Activated naive CD8-positive, alpha-beta T cell treated with anti-CD3 and anti-CD28 coated beads, Interleukin-2, amount 50 U/mL, for 24 hours (primary cell): ENCODE data around the gene CD4.

ENCODE experiments used
- ATAC-seq: fragments of 150-1000 bp; cut with Tn5 transposase; one replicate; pipeline ENCODE4 v1.10.0; 2021
- DNase-seq: peaks from one replicate; pipeline ENCODE4 v3.0.0; 2021
- H3K27ac Mint-ChIP-seq: one replicate; pipeline ENCODE4 v1.8.0; 2021; ENCODE audit warnings: mild to moderate bottlenecking, mixed read lengths
- H3K27me3 Mint-ChIP-seq: one replicate; pipeline ENCODE4 v1.8.0; 2021; ENCODE audit warnings: mixed read lengths
- H3K36me3 Mint-ChIP-seq: one replicate; pipeline ENCODE4 v1.8.0; 2021; ENCODE audit warnings: low read depth, mixed read lengths
- H3K4me1 Mint-ChIP-seq: one replicate; pipeline ENCODE4 v1.8.0; 2021; ENCODE audit warnings: mixed read lengths
- H3K4me3 Mint-ChIP-seq: one replicate; pipeline ENCODE4 v1.8.0; 2021; ENCODE audit warnings: mild to moderate bottlenecking, moderate library complexity, mixed read lengths
- H3K9me3 Mint-ChIP-seq: one replicate; pipeline ENCODE4 v1.8.0; 2021; ENCODE audit warnings: mixed read lengths

The CD4 gene

DNA sequence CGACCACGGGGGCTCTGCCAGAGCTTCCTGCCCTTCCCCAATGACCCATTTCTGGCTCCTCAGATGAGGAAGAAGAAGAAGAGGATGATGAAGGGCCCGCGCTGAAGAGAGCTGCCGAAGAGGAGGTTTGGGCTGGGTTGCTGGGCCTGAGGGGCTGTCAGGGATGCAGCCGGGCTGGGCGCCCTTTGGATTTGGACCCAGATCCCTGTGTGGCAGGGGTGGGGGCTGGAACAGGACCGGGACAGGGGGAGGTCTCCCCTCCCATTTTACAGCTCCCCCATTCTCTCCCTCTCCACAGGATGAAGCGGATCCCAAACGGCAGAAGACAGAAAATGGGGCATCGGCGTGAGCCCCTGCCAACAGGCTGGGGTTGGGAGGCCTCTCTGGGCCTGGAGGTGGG, 19.2 kb upstream of the CD4 start:
- Mint-ChIP-seq H3K4me1 (peaks cover 69% of the 10 kb centered on the region), H3K27me3 (peaks cover 41% of the 10 kb centered on the region), H3K4me3 (no peak overlapping the region), H3K36me3 (peaks cover 23% of the 10 kb centered on the region), H3K9me3 (no peaks in the 10 kb centered on the region), H3K27ac (peak overlapping the region; percentile 0)
- ATAC-seq (no peak), DNase-seq (no peak)

DNA sequence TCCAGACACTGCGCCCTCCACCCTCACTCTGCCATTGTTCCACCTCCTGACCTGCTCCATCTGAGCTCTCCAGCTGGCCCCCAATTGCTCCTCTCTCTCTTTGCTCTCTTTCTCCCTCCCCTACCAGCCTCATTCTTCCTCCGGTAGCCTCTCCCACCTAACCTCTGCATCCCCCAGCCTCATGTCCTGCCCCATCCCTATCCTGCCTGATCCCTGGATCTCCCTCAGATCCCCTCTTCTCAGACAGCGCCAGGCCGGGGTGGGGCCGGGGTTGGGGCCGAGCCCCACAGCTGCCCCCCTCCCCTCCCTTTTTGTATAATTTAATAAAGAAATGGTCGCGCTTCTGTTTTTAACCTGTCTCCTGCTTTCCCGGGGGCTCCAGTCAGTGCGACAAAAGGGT, 18.7 kb upstream of the CD4 start:
- peaks cover 28% of the 10 kb centered on the region for H3K36me3 Mint-ChIP-seq
- DNase-seq (no peak), ATAC-seq (no peak)
- H3K4me1 Mint-ChIP-seq, result peaks cover 69% of the 10 kb centered on the region
- H3K4me3 Mint-ChIP-seq, result peak overlapping the region; percentile 98
- peaks cover 36% of the 10 kb centered on the region for H3K27me3 Mint-ChIP-seq
- H3K9me3 Mint-ChIP-seq, result no peaks in the 10 kb centered on the region
- peak overlapping the region; percentile 86 for H3K27ac Mint-ChIP-seq

- H3K27me3 Mint-ChIP-seq, result peaks cover 31% of the 10 kb centered on the region
- H3K9me3 Mint-ChIP-seq, result no peaks in the 10 kb centered on the region
- peak overlapping the region; percentile 86 for H3K27ac Mint-ChIP-seq
- H3K4me1 Mint-ChIP-seq, result peaks cover 70% of the 10 kb centered on the region
- DNase-seq (no peak), ATAC-seq (no peak)
- H3K36me3 Mint-ChIP-seq, result peaks cover 33% of the 10 kb centered on the region
- peak overlapping the region; percentile 98 for H3K4me3 Mint-ChIP-seq
These were observed 18.2 kb upstream of the CD4 start for GRCh38 chr12:6771091-6771495.

DNA sequence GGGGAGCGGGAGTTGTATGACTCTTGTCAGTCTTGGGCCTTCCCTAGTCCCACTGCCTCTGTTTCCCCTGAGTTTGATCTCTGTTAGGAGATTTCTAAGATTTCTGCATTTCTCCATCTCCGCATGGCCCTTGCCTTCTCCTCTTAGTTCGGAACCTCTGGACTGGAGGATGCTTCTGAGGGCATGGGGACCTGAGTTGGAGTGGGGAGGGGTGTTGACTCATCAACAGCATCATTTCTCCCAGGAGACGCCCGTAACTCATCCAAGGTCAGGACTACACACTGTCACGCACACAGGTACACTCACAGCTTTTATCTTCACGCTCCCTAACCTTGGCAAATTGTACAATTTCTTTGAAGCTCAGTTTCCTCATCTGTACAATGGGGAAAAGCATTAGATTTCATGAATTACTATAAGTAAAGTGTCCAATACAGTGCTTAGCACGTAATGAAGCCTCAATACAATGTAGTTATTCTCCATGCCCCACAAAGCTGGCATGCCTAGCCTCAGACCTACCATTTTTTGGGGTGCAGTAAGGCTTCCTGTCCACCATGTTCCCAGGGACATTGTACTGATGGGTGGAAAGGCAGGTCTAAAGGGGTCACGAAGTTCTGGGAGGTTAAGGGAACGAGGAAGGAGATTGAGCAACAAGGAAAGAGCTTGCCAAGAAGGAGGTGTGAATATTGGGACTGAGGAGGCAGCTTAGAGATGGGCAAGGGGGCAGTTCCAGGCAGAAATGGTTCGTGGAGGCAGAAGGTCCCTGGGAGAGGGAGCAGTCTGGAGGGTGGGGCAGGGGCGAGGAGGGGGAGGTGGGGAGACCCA, 17.6 kb upstream of the CD4 start:
- DNase-seq (no peak), ATAC-seq (no peak)
- H3K9me3 Mint-ChIP-seq, result no peaks in the 10 kb centered on the region
- H3K27ac Mint-ChIP-seq, result peak overlapping the region; percentile 86
- peak overlapping the region; percentile 98 for H3K4me3 Mint-ChIP-seq
- peaks cover 76% of the 10 kb centered on the region for H3K4me1 Mint-ChIP-seq
- H3K27me3 Mint-ChIP-seq, result peaks cover 31% of the 10 kb centered on the region
- H3K36me3 Mint-ChIP-seq, result peaks cover 39% of the 10 kb centered on the region

- Mint-ChIP-seq H3K9me3 (no peaks in the 10 kb centered on the region), H3K4me3 (peak within 1 kb of the TSS; percentile 98), H3K36me3 (peaks cover 43% of the 10 kb centered on the region), H3K4me1 (peaks cover 76% of the 10 kb centered on the region), H3K27me3 (peaks cover 28% of the 10 kb centered on the region), H3K27ac (peak within 1 kb of the TSS; percentile 86)
- DNase-seq, result peak; percentile 84
- peak; percentile 57 for ATAC-seq
These were observed 17.0 kb upstream of the CD4 start, which contains the start of gene LAG3 for GRCh38 chr12:6772331-6772695. LAG3 (plus strand) TSS chr12:6772520; CDS start chr12:6772853, 333 bp downstream.

DNA sequence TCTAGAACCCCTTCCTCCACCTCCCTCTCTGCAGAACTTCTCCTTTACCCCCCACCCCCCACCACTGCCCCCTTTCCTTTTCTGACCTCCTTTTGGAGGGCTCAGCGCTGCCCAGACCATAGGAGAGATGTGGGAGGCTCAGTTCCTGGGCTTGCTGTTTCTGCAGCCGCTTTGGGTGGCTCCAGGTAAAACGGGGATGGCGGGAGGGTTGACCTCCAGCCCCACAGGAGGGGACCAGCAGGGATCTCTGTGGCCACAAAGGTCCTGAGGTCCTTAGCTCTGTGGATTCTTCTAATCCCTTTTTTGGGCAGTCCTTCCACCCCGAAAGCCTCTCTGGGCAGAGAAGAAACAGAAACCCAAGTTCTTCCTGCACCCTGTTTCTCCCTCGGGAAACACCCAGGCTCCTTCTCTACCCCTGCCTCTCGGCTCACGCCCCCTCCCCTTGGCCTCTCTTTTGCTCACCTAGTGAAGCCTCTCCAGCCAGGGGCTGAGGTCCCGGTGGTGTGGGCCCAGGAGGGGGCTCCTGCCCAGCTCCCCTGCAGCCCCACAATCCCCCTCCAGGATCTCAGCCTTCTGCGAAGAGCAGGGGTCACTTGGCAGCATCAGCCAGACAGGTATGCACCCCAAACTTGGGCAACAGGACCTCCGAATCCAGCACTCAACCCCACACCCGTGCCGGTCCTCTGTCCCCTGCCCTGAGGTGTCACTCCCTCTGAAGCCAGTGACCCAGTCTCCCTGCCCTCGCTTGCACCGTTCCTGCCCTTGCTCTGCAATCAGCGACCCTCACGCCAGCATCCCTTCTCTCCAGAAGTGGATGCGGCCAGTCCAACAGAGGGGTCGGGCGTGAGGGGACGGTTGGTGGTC, 16.4 kb upstream of the CD4 start:
- H3K27me3 Mint-ChIP-seq, result peaks cover 24% of the 10 kb centered on the region

DNA sequence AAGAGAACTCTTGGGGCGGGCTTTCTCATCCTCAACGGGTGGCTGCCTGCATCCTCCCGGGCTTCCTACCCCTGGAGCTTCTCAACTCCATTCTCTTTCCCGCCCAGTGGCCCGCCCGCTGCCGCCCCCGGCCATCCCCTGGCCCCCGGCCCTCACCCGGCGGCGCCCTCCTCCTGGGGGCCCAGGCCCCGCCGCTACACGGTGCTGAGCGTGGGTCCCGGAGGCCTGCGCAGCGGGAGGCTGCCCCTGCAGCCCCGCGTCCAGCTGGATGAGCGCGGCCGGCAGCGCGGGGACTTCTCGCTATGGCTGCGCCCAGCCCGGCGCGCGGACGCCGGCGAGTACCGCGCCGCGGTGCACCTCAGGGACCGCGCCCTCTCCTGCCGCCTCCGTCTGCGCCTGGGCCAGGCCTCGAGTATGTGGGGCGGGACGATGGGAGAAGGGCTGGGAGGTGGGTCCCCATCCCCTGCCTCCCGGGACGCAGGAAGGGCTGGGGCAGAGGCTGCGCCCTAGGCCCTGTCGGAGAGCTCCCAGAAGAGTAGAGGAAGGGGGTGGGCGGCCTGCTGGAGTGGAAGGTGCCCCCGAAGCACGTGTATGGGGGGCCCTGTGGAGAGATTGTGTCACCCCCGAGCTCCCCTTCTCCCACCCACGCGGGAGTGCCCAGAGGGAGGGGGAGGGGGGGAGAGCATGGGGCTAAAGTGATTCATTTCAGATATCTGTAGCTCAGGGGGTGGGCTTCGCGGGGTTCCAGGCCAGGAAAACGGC, 15.6 kb upstream of the CD4 start:
- H3K27ac Mint-ChIP-seq, result peak overlapping the region; percentile 97
- no peaks in the 10 kb centered on the region for H3K9me3 Mint-ChIP-seq
- H3K4me1 Mint-ChIP-seq, result peaks cover 79% of the 10 kb centered on the region
- H3K4me3 Mint-ChIP-seq, result peak overlapping the region; percentile 98
- peak; percentile 85 for DNase-seq
- H3K36me3 Mint-ChIP-seq, result peaks cover 57% of the 10 kb centered on the region
- peak; percentile 34 for ATAC-seq
- peaks cover 20% of the 10 kb centered on the region for H3K27me3 Mint-ChIP-seq

More for the DNA sequence above, 16.4 kb upstream of the CD4 start:
- Mint-ChIP-seq H3K4me1 (peaks cover 78% of the 10 kb centered on the region), H3K27ac (peak overlapping the region; percentile 86), H3K9me3 (no peaks in the 10 kb centered on the region), H3K36me3 (peaks cover 49% of the 10 kb centered on the region), H3K4me3 (peak overlapping the region; percentile 98)
- ATAC-seq (no peak), DNase-seq (no peak)

DNA sequence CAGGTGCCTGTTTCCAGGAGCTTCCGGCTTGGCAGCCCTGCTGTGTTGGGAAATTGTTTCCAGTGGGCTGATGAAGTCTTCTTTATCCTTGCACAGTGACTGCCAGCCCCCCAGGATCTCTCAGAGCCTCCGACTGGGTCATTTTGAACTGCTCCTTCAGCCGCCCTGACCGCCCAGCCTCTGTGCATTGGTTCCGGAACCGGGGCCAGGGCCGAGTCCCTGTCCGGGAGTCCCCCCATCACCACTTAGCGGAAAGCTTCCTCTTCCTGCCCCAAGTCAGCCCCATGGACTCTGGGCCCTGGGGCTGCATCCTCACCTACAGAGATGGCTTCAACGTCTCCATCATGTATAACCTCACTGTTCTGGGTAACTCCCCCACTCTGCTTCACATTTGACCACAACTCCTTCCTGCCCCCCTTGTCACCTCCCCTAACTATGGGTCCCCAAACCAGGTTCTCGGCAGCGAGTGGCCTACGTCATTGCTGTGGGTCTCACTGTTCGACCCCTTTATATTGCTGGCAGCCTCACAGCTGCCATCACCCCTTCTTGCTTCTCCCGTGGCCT, 14.7 kb upstream of the CD4 start:
- peaks cover 82% of the 10 kb centered on the region for H3K4me1 Mint-ChIP-seq
- H3K9me3 Mint-ChIP-seq, result no peaks in the 10 kb centered on the region
- ATAC-seq (peak; percentile 55), DNase-seq (peak; percentile 64)
- peak overlapping the region; percentile 97 for H3K27ac Mint-ChIP-seq
- peak overlapping the region; percentile 98 for H3K4me3 Mint-ChIP-seq
- H3K27me3 Mint-ChIP-seq, result peaks cover 12% of the 10 kb centered on the region
- peaks cover 58% of the 10 kb centered on the region for H3K36me3 Mint-ChIP-seq

- Mint-ChIP-seq H3K9me3 (no peaks in the 10 kb centered on the region), H3K27ac (peak overlapping the region; percentile 97), H3K36me3 (peaks cover 58% of the 10 kb centered on the region), H3K4me3 (peak overlapping the region; percentile 98), H3K4me1 (peaks cover 86% of the 10 kb centered on the region), H3K27me3 (peaks cover 11% of the 10 kb centered on the region)
- DNase-seq (no peak), ATAC-seq (no peak)
These were observed 13.8 kb upstream of the CD4 start for GRCh38 chr12:6775185-6776174.

DNA sequence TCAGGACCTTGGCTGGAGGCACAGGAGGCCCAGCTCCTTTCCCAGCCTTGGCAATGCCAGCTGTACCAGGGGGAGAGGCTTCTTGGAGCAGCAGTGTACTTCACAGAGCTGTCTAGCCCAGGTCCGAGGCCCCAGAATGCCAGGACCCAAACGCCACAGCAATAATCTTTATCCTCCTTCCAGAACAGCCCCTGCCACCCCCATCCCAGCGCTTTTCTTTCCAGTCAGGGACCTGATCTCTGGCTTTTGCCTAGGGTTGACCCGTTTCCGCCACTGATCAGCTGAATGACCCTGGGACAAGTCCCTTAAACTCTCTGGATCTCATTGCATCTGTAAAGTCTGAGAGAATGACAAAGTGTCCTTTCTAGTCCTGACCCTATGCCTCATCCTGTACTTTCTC, 11.9 kb upstream of the CD4 start:
- H3K4me1 Mint-ChIP-seq, result peaks cover 84% of the 10 kb centered on the region
- peak overlapping the region; percentile 92 for H3K27ac Mint-ChIP-seq
- H3K27me3 Mint-ChIP-seq, result peaks cover 10% of the 10 kb centered on the region
- H3K36me3 Mint-ChIP-seq, result peaks cover 51% of the 10 kb centered on the region
- no peak for DNase-seq
- H3K9me3 Mint-ChIP-seq, result no peaks in the 10 kb centered on the region
- H3K4me3 Mint-ChIP-seq, result peak overlapping the region; percentile 98
- no peak for ATAC-seq

GRCh38 chr12:6778217-6778573, 11.1 kb upstream of the CD4 start:
- H3K9me3 Mint-ChIP-seq, result no peaks in the 10 kb centered on the region
- H3K27ac Mint-ChIP-seq, result peak overlapping the region; percentile 92
- peaks cover 86% of the 10 kb centered on the region for H3K4me1 Mint-ChIP-seq
- H3K4me3 Mint-ChIP-seq, result peak overlapping the region; percentile 98
- DNase-seq (no peak), ATAC-seq (no peak)
- peaks cover 49% of the 10 kb centered on the region for H3K36me3 Mint-ChIP-seq
- peaks cover 9% of the 10 kb centered on the region for H3K27me3 Mint-ChIP-seq

GRCh38 chr12:6778574-6779550, 10.5 kb upstream of the CD4 start:
- Mint-ChIP-seq H3K27ac (peak overlapping the region; percentile 92), H3K27me3 (peaks cover 7% of the 10 kb centered on the region), H3K4me1 (peaks cover 90% of the 10 kb centered on the region), H3K4me3 (peak overlapping the region; percentile 98), H3K36me3 (peaks cover 47% of the 10 kb centered on the region), H3K9me3 (no peaks in the 10 kb centered on the region)
- DNase-seq, result peak; percentile 94
- peak; percentile 30 for ATAC-seq
